GM12891 (cell line): ENCODE measurements around the gene DLGAP1.

ENCODE experiments used
- PAX5 ChIP-seq: IDR thresholded peaks from 2 replicates; pipeline ENCODE4 v1.6.1; 2011; ENCODE audit warnings: low read length, moderate library complexity, mild to moderate bottlenecking; ENCODE audit not compliant: insufficient read depth, severe bottlenecking
- POLR2A ChIP-seq: IDR thresholded peaks from 2 replicates; pipeline ENCODE4 v1.6.1; 2011; ENCODE audit warnings: low read depth, low read length, control low read depth
- POLR2AphosphoS5 ChIP-seq: IDR thresholded peaks from 2 replicates; pipeline ENCODE4 v1.6.1; 2011; ENCODE audit warnings: low read depth, low read length, control low read depth
- SPI1 ChIP-seq: IDR thresholded peaks from 2 replicates; pipeline ENCODE4 v1.6.1; 2011; ENCODE audit warnings: low read depth, low read length, control low read depth
- TAF1 ChIP-seq: IDR thresholded peaks from 2 replicates; pipeline ENCODE4 v1.6.1; 2011; ENCODE audit warnings: low read depth, low read length, control low read depth

- TF ChIP-seq POLR2A (no peak), PAX5 (no peak), SPI1 (no peak), POLR2AphosphoS5 (no peak), TAF1 (no peak)
These were observed 352.2 kb downstream of the DLGAP1 start for GRCh38 chr18:4102901-4103300.
